Measurements from ENCODE around the gene C19orf67.

Gene C19orf67

GRCh38 chr19:14116918-14117578 lies 31.5 kb upstream of the C19orf67 start:
- peak overlapping the region; percentile 88 for H3K9ac ChIP-seq (ENCODE audit: low read length)
- H3K9me3 ChIP-seq (ENCODE audit: control insufficient read depth, low read length): no peaks in the 10 kb centered on the region
- peak; percentile 27 for DNase-seq (ENCODE audit: low read depth)
- H3K4me3 ChIP-seq (ENCODE audit: low read length): peak overlapping the region; percentile 91
- no peaks in the 10 kb centered on the region for H3K27me3 ChIP-seq (replicated peaks; ENCODE audit: control insufficient read depth, insufficient read depth, low read length)
- H3K36me3 ChIP-seq (ENCODE audit: control insufficient read depth, insufficient read depth, low read length, severe bottlenecking): no peaks in the 10 kb centered on the region
- H3K4me1 ChIP-seq (ENCODE audit: control insufficient read depth, insufficient read depth, low read length): peaks cover 60% of the 10 kb centered on the region

DNA sequence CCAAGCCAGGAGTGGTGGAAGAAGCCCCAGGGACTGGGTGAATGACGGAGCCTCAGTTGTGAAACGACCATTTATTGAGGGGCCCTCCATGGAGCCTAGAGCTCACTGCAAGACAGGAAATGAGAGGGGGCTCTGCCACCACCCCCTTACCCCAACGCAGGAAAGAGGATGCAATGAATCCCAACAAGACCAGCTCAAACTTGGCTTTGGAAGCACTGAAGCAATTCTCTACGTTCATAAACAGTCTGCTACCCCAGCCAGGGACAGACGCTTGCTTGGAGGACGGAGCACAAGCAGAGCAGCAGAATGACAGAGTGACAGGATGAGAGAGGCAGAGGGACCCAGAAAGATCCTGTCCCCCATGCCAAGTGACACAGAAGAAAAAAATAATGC lies 30.9 kb upstream of the C19orf67 start:
- no peaks in the 10 kb centered on the region for H3K36me3 ChIP-seq (ENCODE audit: control insufficient read depth, insufficient read depth, low read length, severe bottlenecking)
- H3K9ac ChIP-seq (ENCODE audit: low read length): peak overlapping the region; percentile 88
- DNase-seq (ENCODE audit: low read depth): peak; percentile 9

GRCh38 chr19:14115756-14116155 lies 30.2 kb upstream of the C19orf67 start:
- no peak for DNase-seq (ENCODE audit: low read depth)
- Histone ChIP-seq H3K4me1 (ENCODE audit: control insufficient read depth, insufficient read depth, low read length) (peaks cover 70% of the 10 kb centered on the region), H3K9me3 (ENCODE audit: control insufficient read depth, low read length) (no peaks in the 10 kb centered on the region), H3K4me3 (ENCODE audit: low read length) (peak overlapping the region; percentile 91), H3K9ac (ENCODE audit: low read length) (peak overlapping the region; percentile 88), H3K36me3 (ENCODE audit: control insufficient read depth, insufficient read depth, low read length, severe bottlenecking) (peaks cover 3% of the 10 kb centered on the region), H3K27me3 (replicated peaks; ENCODE audit: control insufficient read depth, insufficient read depth, low read length) (no peaks in the 10 kb centered on the region)

More for the DNA sequence above, 30.9 kb upstream of the C19orf67 start:
- peaks cover 64% of the 10 kb centered on the region for H3K4me1 ChIP-seq (ENCODE audit: control insufficient read depth, insufficient read depth, low read length)
- no peaks in the 10 kb centered on the region for H3K27me3 ChIP-seq (replicated peaks; ENCODE audit: control insufficient read depth, insufficient read depth, low read length)
- no peaks in the 10 kb centered on the region for H3K9me3 ChIP-seq (ENCODE audit: control insufficient read depth, low read length)
- peak overlapping the region; percentile 91 for H3K4me3 ChIP-seq (ENCODE audit: low read length)

DNA sequence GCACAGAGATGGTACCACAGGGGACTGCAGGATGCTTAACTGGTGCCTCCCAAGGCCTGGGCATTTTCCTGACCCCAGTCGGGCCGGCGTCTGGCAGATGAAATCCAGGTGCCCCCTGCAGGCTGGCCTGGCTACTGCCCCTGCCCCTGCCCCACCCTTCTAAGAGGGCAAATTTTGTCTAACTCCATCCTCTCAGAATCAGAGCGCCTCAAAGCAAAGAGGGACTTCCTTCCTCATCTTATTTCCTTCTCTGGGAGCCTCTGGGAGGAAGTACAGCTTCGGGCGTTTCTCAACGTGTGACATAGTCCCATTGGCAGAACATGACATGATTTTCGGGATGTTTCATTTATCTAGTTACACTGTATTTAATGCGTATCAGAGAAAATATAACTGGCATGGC lies 29.3 kb upstream of the C19orf67 start:
- Histone ChIP-seq H3K4me1 (ENCODE audit: control insufficient read depth, insufficient read depth, low read length) (peaks cover 77% of the 10 kb centered on the region), H3K36me3 (ENCODE audit: control insufficient read depth, insufficient read depth, low read length, severe bottlenecking) (peaks cover 3% of the 10 kb centered on the region), H3K9me3 (ENCODE audit: control insufficient read depth, low read length) (no peaks in the 10 kb centered on the region), H3K27me3 (replicated peaks; ENCODE audit: control insufficient read depth, insufficient read depth, low read length) (no peaks in the 10 kb centered on the region), H3K9ac (ENCODE audit: low read length) (peak overlapping the region; percentile 41), H3K4me3 (ENCODE audit: low read length) (no peak overlapping the region)
- peak; percentile 31 for DNase-seq (ENCODE audit: low read depth)

DNA sequence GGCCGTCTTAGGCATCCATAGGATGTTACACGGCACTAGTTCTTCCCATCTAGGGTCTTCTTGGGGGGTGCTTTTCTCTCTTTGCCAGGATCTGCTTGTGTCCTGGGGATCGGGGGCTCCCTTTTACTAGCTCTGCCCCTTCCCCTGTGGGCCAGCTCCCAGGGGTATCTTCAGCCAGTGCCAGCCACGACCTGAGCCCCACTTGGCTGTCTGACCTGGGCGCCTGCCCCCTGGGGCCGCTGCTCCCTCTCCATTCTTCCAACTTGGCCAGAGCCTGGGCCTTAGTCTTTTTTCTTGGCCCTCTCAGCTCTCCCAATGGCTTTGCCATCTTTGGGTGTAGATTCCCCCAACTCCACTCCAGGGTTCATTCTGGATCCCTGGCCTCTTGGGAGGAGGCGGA lies 28.9 kb upstream of the C19orf67 start:
- Histone ChIP-seq H3K4me1 (ENCODE audit: control insufficient read depth, insufficient read depth, low read length) (peaks cover 73% of the 10 kb centered on the region), H3K36me3 (ENCODE audit: control insufficient read depth, insufficient read depth, low read length, severe bottlenecking) (peaks cover 3% of the 10 kb centered on the region), H3K27me3 (replicated peaks; ENCODE audit: control insufficient read depth, insufficient read depth, low read length) (no peaks in the 10 kb centered on the region), H3K9ac (ENCODE audit: low read length) (peak overlapping the region; percentile 41), H3K9me3 (ENCODE audit: control insufficient read depth, low read length) (no peaks in the 10 kb centered on the region), H3K4me3 (ENCODE audit: low read length) (no peak overlapping the region)
- DNase-seq (ENCODE audit: low read depth): no peak

DNA sequence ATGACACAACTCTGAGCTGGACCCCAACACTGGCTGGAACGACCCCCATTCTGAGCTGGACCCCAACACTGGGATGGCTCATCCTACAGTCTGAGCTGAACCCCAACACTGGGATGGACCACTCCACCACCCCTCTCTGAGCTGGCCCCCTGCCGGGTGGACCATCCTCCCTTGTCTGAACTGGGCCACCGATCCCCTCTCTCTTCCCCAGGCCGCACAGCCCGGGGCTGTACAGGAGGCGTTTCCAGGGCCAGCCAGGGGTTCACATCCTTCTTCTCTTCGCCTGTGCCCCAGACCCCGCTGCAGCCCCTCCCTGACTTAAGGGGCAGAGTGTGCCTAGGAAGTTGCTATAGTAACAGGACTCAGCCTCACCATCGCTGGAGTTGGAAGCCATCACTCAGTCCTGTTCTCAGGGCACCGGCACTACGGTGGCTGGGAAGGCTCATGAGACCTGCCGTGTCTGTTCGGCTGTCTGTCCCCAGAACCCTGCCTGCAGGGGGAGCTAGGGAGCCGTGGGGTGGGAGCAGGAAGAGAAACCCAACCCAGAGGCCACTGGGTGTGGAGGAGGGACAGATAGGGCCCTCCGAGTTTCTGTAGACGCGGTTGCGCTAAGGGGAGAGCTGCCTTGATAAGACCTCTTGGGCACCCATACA lies 28.3 kb upstream of the C19orf67 start:
- H3K9me3 ChIP-seq (ENCODE audit: control insufficient read depth, low read length): no peaks in the 10 kb centered on the region
- no peaks in the 10 kb centered on the region for H3K27me3 ChIP-seq (replicated peaks; ENCODE audit: control insufficient read depth, insufficient read depth, low read length)
- peak overlapping the region; percentile 69 for H3K9ac ChIP-seq (ENCODE audit: low read length)
- H3K36me3 ChIP-seq (ENCODE audit: control insufficient read depth, insufficient read depth, low read length, severe bottlenecking): peaks cover 3% of the 10 kb centered on the region
- peak overlapping the region; percentile 70 for H3K4me3 ChIP-seq (ENCODE audit: low read length)
- DNase-seq (ENCODE audit: low read depth): no peak
- H3K4me1 ChIP-seq (ENCODE audit: control insufficient read depth, insufficient read depth, low read length): peaks cover 68% of the 10 kb centered on the region

DNA sequence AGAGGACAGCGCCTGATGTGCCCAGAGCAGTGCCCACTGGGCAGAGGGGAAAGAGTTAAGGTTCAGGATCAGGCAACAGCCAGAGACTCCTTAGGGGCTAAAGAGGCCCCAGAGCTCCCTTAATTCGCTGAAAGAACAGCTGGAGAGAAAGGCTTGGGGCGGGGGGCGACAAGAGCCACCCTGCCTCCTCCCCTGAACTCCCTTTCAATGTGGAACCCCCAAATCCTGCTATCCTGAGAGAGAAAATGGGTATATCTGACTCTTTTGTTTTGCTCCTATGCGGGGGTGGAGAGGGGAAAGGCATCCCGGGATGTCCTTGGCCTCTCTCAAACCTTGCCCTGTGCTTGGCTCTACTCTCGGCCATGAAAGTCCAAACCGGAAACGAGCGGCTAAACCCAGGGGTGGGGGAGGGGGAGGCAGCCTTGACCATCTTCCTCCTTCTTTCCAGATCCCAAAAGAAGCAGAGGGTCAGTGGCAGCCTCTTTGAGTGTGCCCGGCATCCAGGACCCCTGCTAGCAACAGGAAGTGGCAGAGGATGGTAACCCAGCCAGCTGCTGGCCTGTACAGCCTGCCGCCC lies 27.3 kb upstream of the C19orf67 start:
- Histone ChIP-seq H3K4me3 (ENCODE audit: low read length) (peak overlapping the region; percentile 70), H3K27me3 (replicated peaks; ENCODE audit: control insufficient read depth, insufficient read depth, low read length) (no peaks in the 10 kb centered on the region), H3K36me3 (ENCODE audit: control insufficient read depth, insufficient read depth, low read length, severe bottlenecking) (peaks cover 3% of the 10 kb centered on the region), H3K9me3 (ENCODE audit: control insufficient read depth, low read length) (no peaks in the 10 kb centered on the region), H3K4me1 (ENCODE audit: control insufficient read depth, insufficient read depth, low read length) (peaks cover 65% of the 10 kb centered on the region), H3K9ac (ENCODE audit: low read length) (peak overlapping the region; percentile 69)
- DNase-seq (ENCODE audit: low read depth): no peak

- no peak for DNase-seq (ENCODE audit: low read depth)
- peak overlapping the region; percentile 70 for H3K4me3 ChIP-seq (ENCODE audit: low read length)
- H3K9me3 ChIP-seq (ENCODE audit: control insufficient read depth, low read length): no peaks in the 10 kb centered on the region
- H3K27me3 ChIP-seq (replicated peaks; ENCODE audit: control insufficient read depth, insufficient read depth, low read length): no peaks in the 10 kb centered on the region
- H3K36me3 ChIP-seq (ENCODE audit: control insufficient read depth, insufficient read depth, low read length, severe bottlenecking): peaks cover 3% of the 10 kb centered on the region
- H3K4me1 ChIP-seq (ENCODE audit: control insufficient read depth, insufficient read depth, low read length): peaks cover 68% of the 10 kb centered on the region
- H3K9ac ChIP-seq (ENCODE audit: low read length): peak overlapping the region; percentile 69
These were observed 26.6 kb upstream of the C19orf67 start for GRCh38 chr19:14112051-14112808.

- Histone ChIP-seq H3K4me3 (ENCODE audit: low read length) (no peak overlapping the region), H3K4me1 (ENCODE audit: control insufficient read depth, insufficient read depth, low read length) (peaks cover 65% of the 10 kb centered on the region), H3K36me3 (ENCODE audit: control insufficient read depth, insufficient read depth, low read length, severe bottlenecking) (peaks cover 6% of the 10 kb centered on the region), H3K9me3 (ENCODE audit: control insufficient read depth, low read length) (no peaks in the 10 kb centered on the region), H3K9ac (ENCODE audit: low read length) (no peak overlapping the region), H3K27me3 (replicated peaks; ENCODE audit: control insufficient read depth, insufficient read depth, low read length) (no peaks in the 10 kb centered on the region)
- no peak for DNase-seq (ENCODE audit: low read depth)
These were observed 25.9 kb upstream of the C19orf67 start for GRCh38 chr19:14111486-14111885.

DNA sequence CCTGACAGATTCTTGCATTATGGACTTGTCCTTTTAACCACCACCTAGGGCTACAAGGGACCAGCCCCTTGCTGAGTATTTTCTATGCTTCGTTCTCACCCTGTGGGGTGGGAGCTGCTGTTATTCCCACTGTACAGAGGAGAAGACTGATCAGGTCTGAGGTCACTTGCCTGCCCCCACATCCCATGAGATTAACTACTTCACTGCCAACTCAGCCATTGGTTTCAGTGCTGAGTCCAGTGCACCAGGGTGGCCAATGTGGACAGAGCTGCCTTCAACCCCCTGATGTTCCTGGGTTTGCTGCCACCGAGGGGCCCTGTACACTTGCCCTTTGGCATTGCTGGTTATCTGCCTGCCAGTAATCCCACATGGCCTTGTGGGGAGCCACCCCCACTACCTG lies 25.1 kb upstream of the C19orf67 start:
- Histone ChIP-seq H3K27me3 (replicated peaks; ENCODE audit: control insufficient read depth, insufficient read depth, low read length) (no peaks in the 10 kb centered on the region), H3K9ac (ENCODE audit: low read length) (peak overlapping the region; percentile 34), H3K36me3 (ENCODE audit: control insufficient read depth, insufficient read depth, low read length, severe bottlenecking) (peaks cover 15% of the 10 kb centered on the region), H3K4me3 (ENCODE audit: low read length) (no peak overlapping the region), H3K4me1 (ENCODE audit: control insufficient read depth, insufficient read depth, low read length) (peaks cover 57% of the 10 kb centered on the region), H3K9me3 (ENCODE audit: control insufficient read depth, low read length) (no peaks in the 10 kb centered on the region)
- no peak for DNase-seq (ENCODE audit: low read depth)

Measured in adipocyte (in vitro differentiated cells).